WTC11 (cell line): Measurements from ENCODE around the gene FAM209B. TPM values are rescaled to one million over a fixed set of nuclear protein-coding genes. Genes with fewer than 3 reads are reported as not detected.

Source experiments
- ATAC-seq: fragments of 200-7000 bp; cut with Tn5 transposase; 2 replicates; pipeline ENCODE4 v1.10.0; 2021; ENCODE audit warnings: mild to moderate bottlenecking, moderate library complexity
- CTCF ChIA-PET: fragments of 300-600 bp; sonication (Branson Sonifier 250); formaldehyde crosslinking; loops from one replicate; lab custom pipeline; 2021; ENCODE audit warnings: antibody characterized with exemption; lab: Charles Lee
- POLR2A ChIA-PET: fragments of 350-600 bp; sonication (Branson Sonifier 250); formaldehyde crosslinking; loops from one replicate; lab custom pipeline; 2021; ENCODE audit warnings: antibody characterized with exemption; lab: Charles Lee
- DNase-seq: peaks from one replicate; pipeline ENCODE4 v3.0.0; 2021; ENCODE audit warnings: low spot score
- H3K27ac Mint-ChIP-seq: 2 replicates; pipeline ENCODE4 v1.8.0; 2021; ENCODE audit warnings: mixed read lengths
- H3K27me3 Mint-ChIP-seq: 2 replicates; pipeline ENCODE4 v1.8.0; 2021; ENCODE audit warnings: low read depth, mild to moderate bottlenecking, moderate library complexity, mixed read lengths
- H3K36me3 Mint-ChIP-seq: 2 replicates; pipeline ENCODE4 v1.8.0; 2021; ENCODE audit warnings: mixed read lengths
- H3K4me1 Mint-ChIP-seq: 2 replicates; pipeline ENCODE4 v1.8.0; 2022; ENCODE audit warnings: mixed read lengths
- H3K4me3 Mint-ChIP-seq: 2 replicates; pipeline ENCODE4 v1.8.0; 2021; ENCODE audit warnings: mild to moderate bottlenecking, moderate library complexity, mixed read lengths
- H3K9me3 Mint-ChIP-seq: 2 replicates; pipeline ENCODE4 v1.8.0; 2021; ENCODE audit warnings: mixed read lengths
- ARID4B ChIP-seq: sonication (generic); formaldehyde crosslinking; IDR thresholded peaks from 2 replicates; pipeline ENCODE4 v1.8.0; 2023; ENCODE audit warnings: missing genetic modification reagents, mild to moderate bottlenecking, borderline replicate concordance
- E2F1 ChIP-seq: sonication (generic); formaldehyde crosslinking; IDR thresholded peaks from 2 replicates; pipeline ENCODE4 v1.8.0; 2022; ENCODE audit warnings: mild to moderate bottlenecking, missing genetic modification reagents
- FOXJ3 ChIP-seq: sonication (generic); formaldehyde crosslinking; IDR thresholded peaks from 2 replicates; pipeline ENCODE4 v1.9.0; 2021; ENCODE audit warnings: missing genetic modification reagents, mild to moderate bottlenecking, borderline replicate concordance
- GABPB1 ChIP-seq: sonication (generic); formaldehyde crosslinking; IDR thresholded peaks from 2 replicates; pipeline ENCODE4 v1.8.1; 2023; ENCODE audit warnings: mild to moderate bottlenecking, missing genetic modification reagents
- MYBL2 ChIP-seq: sonication (generic); formaldehyde crosslinking; IDR thresholded peaks from 2 replicates; pipeline ENCODE4 v1.8.1; 2023; ENCODE audit warnings: mild to moderate bottlenecking, moderate library complexity, missing genetic modification reagents
- PREB ChIP-seq: sonication (generic); formaldehyde crosslinking; IDR thresholded peaks from 2 replicates; pipeline ENCODE4 v1.8.1; 2022; ENCODE audit warnings: mild to moderate bottlenecking, missing genetic modification reagents, moderate library complexity, borderline replicate concordance
- SMAD3 ChIP-seq: sonication (generic); formaldehyde crosslinking; IDR thresholded peaks from 2 replicates; pipeline ENCODE4 v1.8.0; 2022; ENCODE audit warnings: missing genetic modification reagents, mild to moderate bottlenecking, borderline replicate concordance
- SMAD4 ChIP-seq: sonication (generic); formaldehyde crosslinking; IDR thresholded peaks from 2 replicates; pipeline ENCODE4 v1.8.0; 2022; ENCODE audit warnings: mild to moderate bottlenecking, missing genetic modification reagents
- TEAD4 ChIP-seq: sonication (generic); formaldehyde crosslinking; IDR thresholded peaks from 2 replicates; pipeline ENCODE4 v1.8.0; 2022; ENCODE audit warnings: mild to moderate bottlenecking, missing genetic modification reagents
- USF1 ChIP-seq: sonication (generic); formaldehyde crosslinking; IDR thresholded peaks from 2 replicates; pipeline ENCODE4 v1.8.0; 2022; ENCODE audit warnings: mild to moderate bottlenecking, missing genetic modification reagents
- ZNF121 ChIP-seq: sonication (generic); formaldehyde crosslinking; IDR thresholded peaks from 2 replicates; pipeline ENCODE4 v1.8.0; 2023; ENCODE audit warnings: missing genetic modification reagents
- ZNF232 ChIP-seq: sonication (generic); formaldehyde crosslinking; IDR thresholded peaks from 2 replicates; pipeline ENCODE4 v1.8.0; 2022; ENCODE audit warnings: mild to moderate bottlenecking, missing genetic modification reagents
- ZNF281 ChIP-seq: sonication (generic); formaldehyde crosslinking; IDR thresholded peaks from 2 replicates; pipeline ENCODE4 v1.8.0; 2023; ENCODE audit warnings: mild to moderate bottlenecking, missing genetic modification reagents
- ZNF396 ChIP-seq: fragments of 250-450 bp; sonication (Bioruptor Pico); IDR thresholded peaks from 2 replicates; pipeline ENCODE4 v1.8.0; 2021; ENCODE audit warnings: mild to moderate bottlenecking, moderate library complexity, borderline replicate concordance
- ZNF425 ChIP-seq: fragments of 250-450 bp; sonication (Bioruptor Pico); conservative IDR thresholded peaks from 2 replicates; pipeline ENCODE4 v1.9.0; 2021; ENCODE audit warnings: mild to moderate bottlenecking
- ZNF512 ChIP-seq: sonication (generic); formaldehyde crosslinking; IDR thresholded peaks from 2 replicates; pipeline ENCODE4 v1.8.1; 2022; ENCODE audit warnings: missing genetic modification reagents, borderline replicate concordance
- ZNF671 ChIP-seq: fragments of 250-450 bp; sonication (Bioruptor Pico); IDR thresholded peaks from 2 replicates; pipeline ENCODE4 v1.8.0; 2021; ENCODE audit warnings: mild to moderate bottlenecking
- total RNA-seq: library from RNA; stranded (reverse); gene quantifications from 3 replicates; pipeline ENCODE4 v1.2.3, GENCODE V29; 2021

Gene FAM209B
- total RNA-seq, 1 experiment from 2014 or later, result 0.68 TPM

GRCh38 chr20:56511926-56512325 lies 21.1 kb upstream of the FAM209B start:
- ATAC-seq (no peak), DNase-seq (no peak)
- Mint-ChIP-seq H3K4me1 (peaks cover 7% of the 10 kb centered on the region), H3K36me3 (no peaks in the 10 kb centered on the region), H3K9me3 (no peaks in the 10 kb centered on the region), H3K27me3 (no peaks in the 10 kb centered on the region), H3K4me3 (no peak overlapping the region), H3K27ac (no peak overlapping the region)
- TF ChIP-seq ZNF232 (CRISPR knock-in tag) (no peak), ZNF512 (CRISPR knock-in tag) (no peak), GABPB1 (no peak), ZNF281 (CRISPR knock-in tag) (no peak), SMAD4 (CRISPR knock-in tag) (no peak), ARID4B (no peak), PREB (CRISPR knock-in tag) (no peak), ZNF121 (no peak), SMAD3 (no peak), TEAD4 (CRISPR knock-in tag) (no peak), MYBL2 (CRISPR knock-in tag) (no peak)
- ChIA-PET CTCF (no interaction called here), POLR2A (no interaction called here)

- Mint-ChIP-seq H3K27ac (no peak overlapping the region), H3K27me3 (no peaks in the 10 kb centered on the region), H3K4me1 (peaks cover 7% of the 10 kb centered on the region), H3K36me3 (peaks cover 12% of the 10 kb centered on the region), H3K4me3 (no peak overlapping the region), H3K9me3 (no peaks in the 10 kb centered on the region)
- ChIA-PET POLR2A (no interaction called here), CTCF (no interaction called here)
- DNase-seq (no peak), ATAC-seq (no peak; the same call in 1 of the 2 replicates)
- TF ChIP-seq ZNF671 (CRISPR knock-in tag) (no peak), E2F1 (CRISPR knock-in tag) (no peak), ZNF396 (CRISPR knock-in tag) (no peak), FOXJ3 (CRISPR knock-in tag) (no peak), ZNF425 (CRISPR knock-in tag) (no peak), PREB (CRISPR knock-in tag) (no peak), USF1 (no peak)
These were observed 19.6 kb upstream of the FAM209B start for GRCh38 chr20:56513161-56514150.
